ENCODE results near the gene ATXN1.

ATXN1 gene

DNA sequence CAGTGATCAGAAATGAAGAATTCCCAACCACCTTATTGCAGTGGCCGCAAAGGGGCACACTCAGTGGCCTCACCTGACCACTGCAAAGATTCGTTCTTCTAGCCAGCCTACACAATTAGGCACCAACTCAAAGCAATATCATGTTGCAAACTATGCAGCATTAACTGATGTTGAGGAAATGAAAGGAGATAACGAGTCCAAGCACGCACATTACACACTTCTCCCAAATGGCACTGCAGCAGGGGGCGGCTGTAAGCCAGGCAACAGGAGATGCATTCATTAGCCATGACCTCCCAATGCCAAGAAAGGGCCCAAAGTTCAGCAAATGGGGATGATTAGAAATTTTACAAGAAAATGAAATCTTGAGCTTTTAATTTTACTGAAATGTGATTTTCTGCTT, 39.3 kb downstream of the ATXN1 start:
- Histone ChIP-seq H3K27ac (ENCODE audit: poor library complexity, severe bottlenecking) (peak overlapping the region; percentile 76), H3K27me3 (ENCODE audit: insufficient read depth, poor library complexity, severe bottlenecking) (no peaks in the 10 kb centered on the region), H3K4me3 (ENCODE audit: severe bottlenecking) (no peak overlapping the region), H3K4me1 (ENCODE audit: insufficient read depth, poor library complexity, severe bottlenecking) (peaks cover 60% of the 10 kb centered on the region), H3K9me3 (ENCODE audit: severe bottlenecking) (no peaks in the 10 kb centered on the region), H3K36me3 (ENCODE audit: low read depth) (peaks cover 4% of the 10 kb centered on the region; the same call in 1 of the 2 replicates)
- ATAC-seq (ENCODE audit: low read depth) (peak; percentile 50), DNase-seq (ENCODE audit: low spot score) (no peak)
- TF ChIP-seq, protein P1, sequence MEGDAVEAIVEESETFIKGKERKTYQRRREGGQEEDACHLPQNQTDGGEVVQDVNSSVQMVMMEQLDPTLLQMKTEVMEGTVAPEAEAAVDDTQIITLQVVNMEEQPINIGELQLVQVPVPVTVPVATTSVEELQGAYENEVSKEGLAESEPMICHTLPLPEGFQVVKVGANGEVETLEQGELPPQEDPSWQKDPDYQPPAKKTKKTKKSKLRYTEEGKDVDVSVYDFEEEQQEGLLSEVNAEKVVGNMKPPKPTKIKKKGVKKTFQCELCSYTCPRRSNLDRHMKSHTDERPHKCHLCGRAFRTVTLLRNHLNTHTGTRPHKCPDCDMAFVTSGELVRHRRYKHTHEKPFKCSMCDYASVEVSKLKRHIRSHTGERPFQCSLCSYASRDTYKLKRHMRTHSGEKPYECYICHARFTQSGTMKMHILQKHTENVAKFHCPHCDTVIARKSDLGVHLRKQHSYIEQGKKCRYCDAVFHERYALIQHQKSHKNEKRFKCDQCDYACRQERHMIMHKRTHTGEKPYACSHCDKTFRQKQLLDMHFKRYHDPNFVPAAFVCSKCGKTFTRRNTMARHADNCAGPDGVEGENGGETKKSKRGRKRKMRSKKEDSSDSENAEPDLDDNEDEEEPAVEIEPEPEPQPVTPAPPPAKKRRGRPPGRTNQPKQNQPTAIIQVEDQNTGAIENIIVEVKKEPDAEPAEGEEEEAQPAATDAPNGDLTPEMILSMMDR (IDR thresholded peaks at IDR 0.05; ENCODE audit: poor library complexity, severe bottlenecking) = no peak

DNA sequence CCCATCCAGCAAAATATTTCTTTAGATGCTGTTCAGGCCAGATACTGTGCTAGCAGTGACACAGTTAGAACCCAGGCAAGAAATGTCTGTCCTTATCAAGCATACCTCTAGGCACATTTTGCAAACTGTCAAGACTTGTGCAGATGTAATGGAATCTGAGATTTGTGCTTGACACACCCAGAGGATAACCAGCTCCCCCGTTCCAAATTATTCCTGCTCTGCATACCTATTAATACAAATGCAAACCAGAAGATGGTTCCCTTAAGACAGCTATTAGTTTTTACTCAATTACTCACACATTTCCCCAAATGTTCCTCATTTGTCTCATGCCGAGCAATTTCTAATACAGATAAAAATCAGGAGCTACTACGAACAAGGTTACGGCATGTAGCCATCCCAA, 40.4 kb downstream of the ATXN1 start:
- no peaks in the 10 kb centered on the region for H3K9me3 ChIP-seq (ENCODE audit: severe bottlenecking)
- ATAC-seq (ENCODE audit: low read depth) = no peak
- DNase-seq (ENCODE audit: low spot score) = no peak
- H3K36me3 ChIP-seq (ENCODE audit: low read depth) = peaks cover 4% of the 10 kb centered on the region; the same call in 1 of the 2 replicates
- H3K4me1 ChIP-seq (ENCODE audit: insufficient read depth, poor library complexity, severe bottlenecking) = peaks cover 49% of the 10 kb centered on the region
- no peaks in the 10 kb centered on the region for H3K27me3 ChIP-seq (ENCODE audit: insufficient read depth, poor library complexity, severe bottlenecking)
- TF ChIP-seq, protein P1 (IDR thresholded peaks at IDR 0.05; ENCODE audit: poor library complexity, severe bottlenecking) = no peak
- no peak overlapping the region for H3K4me3 ChIP-seq (ENCODE audit: severe bottlenecking)
- H3K27ac ChIP-seq (ENCODE audit: poor library complexity, severe bottlenecking) = no peak overlapping the region

DNA sequence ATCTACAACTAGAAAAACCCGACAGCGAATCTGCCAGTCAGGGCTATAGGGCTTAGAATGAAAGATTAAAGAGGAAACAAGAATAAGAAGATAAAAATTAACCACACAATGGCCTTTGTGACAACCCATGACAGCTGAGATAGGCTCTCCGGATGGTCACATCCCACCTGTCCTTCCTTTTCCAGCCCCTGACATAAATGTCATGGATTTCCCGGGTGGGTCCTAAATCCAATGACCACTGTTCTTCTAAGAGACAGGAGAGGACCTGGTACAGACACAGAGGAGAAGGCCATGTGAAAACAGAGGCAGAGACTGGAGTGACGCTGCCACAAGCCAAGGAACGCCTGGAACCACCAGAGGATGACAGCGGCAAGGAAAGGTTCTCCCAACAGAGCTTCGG, 41.8 kb downstream of the ATXN1 start:
- no peak overlapping the region for H3K27ac ChIP-seq (ENCODE audit: poor library complexity, severe bottlenecking)
- ATAC-seq (ENCODE audit: low read depth) = no peak

DNA sequence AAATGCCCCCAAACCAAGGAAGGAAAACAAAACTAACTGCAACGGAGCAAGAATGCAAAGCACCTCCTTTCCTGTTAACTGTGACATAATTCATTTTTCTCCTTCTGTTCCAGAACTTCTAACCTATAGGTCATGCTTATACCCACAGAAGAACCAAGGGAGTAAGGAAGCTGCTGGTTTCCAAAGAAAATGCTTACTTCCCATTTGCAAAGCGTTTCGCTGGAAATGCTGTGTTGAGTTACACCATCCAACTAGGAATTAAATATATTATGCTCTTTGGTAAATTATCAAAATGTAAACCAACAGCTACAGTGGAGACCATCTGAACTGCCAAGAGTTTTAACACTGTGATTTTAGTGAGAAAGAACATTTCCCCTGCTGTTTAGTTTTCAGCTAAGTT, 42.9 kb downstream of the ATXN1 start:
- TF ChIP-seq, protein P1 (IDR thresholded peaks at IDR 0.05; ENCODE audit: poor library complexity, severe bottlenecking) = no peak
- DNase-seq (ENCODE audit: low spot score) = no peak
- no peak for ATAC-seq (ENCODE audit: low read depth)
- Histone ChIP-seq H3K9me3 (ENCODE audit: severe bottlenecking) (no peaks in the 10 kb centered on the region), H3K36me3 (ENCODE audit: low read depth) (no peaks in the 10 kb centered on the region), H3K4me1 (ENCODE audit: insufficient read depth, poor library complexity, severe bottlenecking) (peaks cover 28% of the 10 kb centered on the region), H3K27ac (ENCODE audit: poor library complexity, severe bottlenecking) (no peak overlapping the region), H3K27me3 (ENCODE audit: insufficient read depth, poor library complexity, severe bottlenecking) (no peaks in the 10 kb centered on the region), H3K4me3 (ENCODE audit: severe bottlenecking) (no peak overlapping the region)

More for the DNA sequence above, 41.8 kb downstream of the ATXN1 start:
- DNase-seq (ENCODE audit: low spot score) = no peak
- Histone ChIP-seq H3K4me1 (ENCODE audit: insufficient read depth, poor library complexity, severe bottlenecking) (peaks cover 35% of the 10 kb centered on the region), H3K9me3 (ENCODE audit: severe bottlenecking) (no peaks in the 10 kb centered on the region), H3K36me3 (ENCODE audit: low read depth) (no peaks in the 10 kb centered on the region), H3K4me3 (ENCODE audit: severe bottlenecking) (no peak overlapping the region), H3K27me3 (ENCODE audit: insufficient read depth, poor library complexity, severe bottlenecking) (no peaks in the 10 kb centered on the region)
- TF ChIP-seq, protein P1 (IDR thresholded peaks at IDR 0.05; ENCODE audit: poor library complexity, severe bottlenecking) = no peak

- Histone ChIP-seq H3K27me3 (ENCODE audit: insufficient read depth, poor library complexity, severe bottlenecking) (no peaks in the 10 kb centered on the region), H3K4me3 (ENCODE audit: severe bottlenecking) (no peak overlapping the region), H3K9me3 (ENCODE audit: severe bottlenecking) (no peaks in the 10 kb centered on the region), H3K27ac (ENCODE audit: poor library complexity, severe bottlenecking) (no peak overlapping the region), H3K4me1 (ENCODE audit: insufficient read depth, poor library complexity, severe bottlenecking) (peaks cover 26% of the 10 kb centered on the region), H3K36me3 (ENCODE audit: low read depth) (no peaks in the 10 kb centered on the region)
- TF ChIP-seq, protein P1 (IDR thresholded peaks at IDR 0.05; ENCODE audit: poor library complexity, severe bottlenecking) = no peak
- ATAC-seq (ENCODE audit: low read depth) = no peak
- no peak for DNase-seq (ENCODE audit: low spot score)
Measured at GRCh38 chr6:16717275-16717942, 43.9 kb downstream of the ATXN1 start.

Data from RWPE2 (cell line).